IMR-90 (cell line): Measurements from ENCODE around the gene FADS2. TPM values are rescaled to one million over a fixed set of nuclear protein-coding genes. Genes with fewer than 3 reads are reported as not detected.

Experiments used
- ATAC-seq: fragments of 200-7000 bp; cut with Tn5 transposase; 2 replicates; pipeline ENCODE4 v1.9.1; 2020; ENCODE audit warnings: low read depth, mild to moderate bottlenecking, moderate library complexity
- BruUV-seq: library from RNA; stranded (reverse); fragments of 400-500 nt; replicated peaks from 2 replicates; lab custom pipeline; 2021; lab: Mats Ljungman, UMichigan
- CTCF ChIA-PET: fragments of 300-600 bp; formaldehyde crosslinking; extraction: SDS; loops from one replicate; lab custom pipeline; 2021; ENCODE audit warnings: antibody characterized with exemption; lab: Yijun Ruan, JAX
- POLR2A ChIA-PET: fragments of 300-600 bp; sonication (Branson Sonifier 250); formaldehyde crosslinking; loops from one replicate; lab custom pipeline; 2022; ENCODE audit warnings: antibody characterized with exemption; ENCODE audit not compliant: unreplicated experiment; lab: Charles Lee
- DNase-seq: peaks from one replicate; pipeline ENCODE4 v3.0.0; 2013
- H2AFZ ChIP-seq: replicated peaks from 2 replicates; pipeline ENCODE3; 2013; ENCODE audit warnings: low read length, mild to moderate bottlenecking; ENCODE audit not compliant: poor library complexity
- H2AK5ac ChIP-seq: 2 replicates; pipeline ENCODE4 v1.6.1; 2013; ENCODE audit warnings: low read depth, low read length, inconsistent platforms
- H2AK9ac ChIP-seq: replicated peaks from 2 replicates; pipeline ENCODE3; 2013; ENCODE audit warnings: mild to moderate bottlenecking, low read depth, low read length, moderate library complexity; ENCODE audit not compliant: poor library complexity
- H2BK120ac ChIP-seq: 2 replicates; pipeline ENCODE4 v1.6.1; 2013; ENCODE audit warnings: low read depth, low read length, inconsistent platforms
- H2BK15ac ChIP-seq: 3 replicates; pipeline ENCODE4 v1.6.1; 2013; ENCODE audit warnings: low read depth, low read length, inconsistent platforms
- H2BK20ac ChIP-seq: 2 replicates; pipeline ENCODE4 v1.6.1; 2013; ENCODE audit warnings: low read depth, mild to moderate bottlenecking, inconsistent platforms, low read length, moderate library complexity
- H2BK5ac ChIP-seq: 2 replicates; pipeline ENCODE4 v1.6.1; 2013; ENCODE audit warnings: mild to moderate bottlenecking, low read depth, low read length, inconsistent platforms; ENCODE audit not compliant: poor library complexity, severe bottlenecking
- H3K14ac ChIP-seq: replicated peaks from 2 replicates; pipeline ENCODE4 v1.6.1; 2013; ENCODE audit warnings: low read depth, low read length, inconsistent platforms
- H3K18ac ChIP-seq: 2 replicates; pipeline ENCODE4 v1.6.1; 2013; ENCODE audit warnings: low read depth, low read length, control low read depth
- H3K23ac ChIP-seq: 2 replicates; pipeline ENCODE4 v1.6.1; 2013; ENCODE audit warnings: low read depth, low read length, inconsistent platforms
- H3K27ac ChIP-seq: 2 replicates; pipeline ENCODE4 v1.5.1; 2013; ENCODE audit warnings: mild to moderate bottlenecking, control low read depth, low read length; ENCODE audit not compliant: insufficient read depth
- H3K27me3 ChIP-seq: 2 replicates; pipeline ENCODE4 v1.6.1; 2013; ENCODE audit warnings: low read length; ENCODE audit not compliant: control insufficient read depth, insufficient read depth
- H3K36me3 ChIP-seq: 2 replicates; pipeline ENCODE4 v1.6.1; 2013; ENCODE audit warnings: low read length, mixed read lengths; ENCODE audit not compliant: control insufficient read depth, insufficient read depth
- H3K4ac ChIP-seq: 2 replicates; pipeline ENCODE4 v1.6.1; 2013; ENCODE audit warnings: low read depth, low read length, inconsistent platforms
- H3K4me1 ChIP-seq: 2 replicates; pipeline ENCODE4 v1.6.1; 2013; ENCODE audit warnings: low read length, mixed read lengths; ENCODE audit not compliant: control insufficient read depth, insufficient read depth
- H3K4me2 ChIP-seq: 2 replicates; pipeline ENCODE4 v1.6.1; 2013; ENCODE audit warnings: low read depth, mild to moderate bottlenecking, control low read depth, low read length, moderate library complexity
- H3K4me3 ChIP-seq: 2 replicates; pipeline ENCODE4 v1.5.1; 2013; ENCODE audit warnings: low read depth, mild to moderate bottlenecking, control low read depth, low read length, moderate library complexity; ENCODE audit not compliant: insufficient read depth
- H3K56ac ChIP-seq: 2 replicates; pipeline ENCODE4 v1.6.1; 2013; ENCODE audit warnings: low read length, inconsistent platforms; ENCODE audit not compliant: insufficient read depth; ENCODE audit errors: extremely low read depth
- H3K79me1 ChIP-seq, 2 experiments: 2 replicates each; pipeline ENCODE4 v1.6.1; 2013; ENCODE audit warnings: low read length in 2 of 2, inconsistent platforms in 1 of 2, low read depth in 1 of 2
- H3K9ac ChIP-seq: 2 replicates; pipeline ENCODE4 v1.6.1; 2013; ENCODE audit warnings: low read depth, low read length, control low read depth
- H3K9me1 ChIP-seq: 2 replicates; pipeline ENCODE4 v1.6.1; 2013; ENCODE audit warnings: low read length, inconsistent platforms; ENCODE audit not compliant: insufficient read depth
- H3K9me3 ChIP-seq: 2 replicates; pipeline ENCODE4 v1.6.1; 2013; ENCODE audit warnings: low read length; ENCODE audit not compliant: control insufficient read depth, insufficient read depth
- H4K20me1 ChIP-seq: 2 replicates; pipeline ENCODE4 v1.6.1; 2013; ENCODE audit warnings: low read length, inconsistent platforms; ENCODE audit not compliant: insufficient read depth
- H4K5ac ChIP-seq: 2 replicates; pipeline ENCODE4 v1.6.1; 2013; ENCODE audit warnings: mild to moderate bottlenecking, low read depth, low read length, control low read depth
- H4K8ac ChIP-seq, 2 experiments: 2 replicates each; pipeline ENCODE4 v1.6.1; 2013; ENCODE audit warnings: low read depth in 2 of 2, low read length in 2 of 2, control low read depth in 1 of 2, inconsistent platforms in 1 of 2
- H4K91ac ChIP-seq: 2 replicates; pipeline ENCODE4 v1.6.1; 2013; ENCODE audit warnings: low read depth, low read length, inconsistent platforms; ENCODE audit not compliant: insufficient read depth
- BHLHE40 ChIP-seq: fragments of 150-350 bp; IDR thresholded peaks from 2 replicates; pipeline ENCODE4 v1.6.1; 2016; ENCODE audit warnings: mild to moderate bottlenecking, low read depth, low read length
- CEBPB ChIP-seq: IDR thresholded peaks from 2 replicates; pipeline ENCODE4 v1.6.1; 2012; ENCODE audit warnings: low read depth, low read length, improper control_type of control experiment
- CHD1 ChIP-seq: IDR thresholded peaks from 2 replicates; pipeline ENCODE4 v1.6.1; 2012; ENCODE audit warnings: low read depth, low read length, improper control_type of control experiment
- CTCF ChIP-seq: conservative IDR thresholded peaks from 2 replicates; pipeline ENCODE4 v1.5.1; 2012; ENCODE audit warnings: mild to moderate bottlenecking, low read depth, low read length, improper control_type of control experiment
- ELK1 ChIP-seq: fragments of 150-350 bp; IDR thresholded peaks from 2 replicates; pipeline ENCODE4 v1.6.1; 2016; ENCODE audit warnings: low read depth, mild to moderate bottlenecking, low read length, moderate library complexity, borderline replicate concordance
- FOS ChIP-seq: fragments of 150-350 bp; IDR thresholded peaks from 2 replicates; pipeline ENCODE4 v1.6.1; 2016; ENCODE audit warnings: low read depth, low read length
- MAFK ChIP-seq: IDR thresholded peaks from 2 replicates; pipeline ENCODE4 v1.6.1; 2012; ENCODE audit warnings: low read depth, low read length, improper control_type of control experiment
- MAZ ChIP-seq: IDR thresholded peaks from 2 replicates; pipeline ENCODE4 v1.6.1; 2012; ENCODE audit warnings: low read depth, mild to moderate bottlenecking, low read length, improper control_type of control experiment, moderate library complexity, borderline replicate concordance
- MXI1 ChIP-seq: IDR thresholded peaks from 2 replicates; pipeline ENCODE4 v1.6.1; 2012; ENCODE audit warnings: low read depth, mild to moderate bottlenecking, low read length, moderate library complexity, borderline replicate concordance
- NFE2L2 ChIP-seq: fragments of 150-350 bp; IDR thresholded peaks from 2 replicates; pipeline ENCODE4 v1.6.1; 2016; ENCODE audit warnings: low read depth, mild to moderate bottlenecking, low read length
- POLR2A ChIP-seq: IDR thresholded peaks from 2 replicates; pipeline ENCODE4 v1.6.1; 2012; ENCODE audit warnings: mild to moderate bottlenecking, low read depth, low read length
- RAD21 ChIP-seq: IDR thresholded peaks from 2 replicates; pipeline ENCODE4 v1.6.1; 2012; ENCODE audit warnings: low read length, improper control_type of control experiment
- RCOR1 ChIP-seq: IDR thresholded peaks from 2 replicates; pipeline ENCODE4 v1.6.1; 2012; ENCODE audit warnings: mild to moderate bottlenecking, low read length, improper control_type of control experiment; ENCODE audit not compliant: insufficient replicate concordance
- RFX5 ChIP-seq: IDR thresholded peaks from 2 replicates; pipeline ENCODE4 v1.8.0; 2012; ENCODE audit warnings: low read depth, mild to moderate bottlenecking, low read length, moderate library complexity
- SMC3 ChIP-seq: fragments of 150-350 bp; IDR thresholded peaks from 2 replicates; pipeline ENCODE4 v1.6.1; 2016; ENCODE audit warnings: low read depth, mild to moderate bottlenecking, antibody characterized with exemption, low read length, moderate library complexity
- USF2 ChIP-seq: fragments of 150-350 bp; IDR thresholded peaks from 2 replicates; pipeline ENCODE4 v1.6.1; 2017; ENCODE audit warnings: mild to moderate bottlenecking, antibody characterized with exemption, low read length, low read depth
- WGBS, 2 experiments: methylation state at CpG; one replicate each; pipeline versions ENCODE4 v1.1.5 to v1.1.7; 2013; ENCODE audit warnings: missing lambda C conversion rate in 2 of 2; ENCODE audit not compliant: insufficient read length in 1 of 2; ENCODE audit errors: extremely low coverage in 2 of 2; 5-methylcytosine and 5-hydroxymethylcytosine counted together
- dilution Hi-C: fragments of 300-500 bp; cut with HindIII; formaldehyde crosslinking; loops from one replicate; pipeline ENCODE4 v1.14.3; 2018; ENCODE audit warnings: low sequenced_read_pairs; ENCODE audit not compliant: unreplicated experiment
- in situ Hi-C: fragments of 300-500 bp; cut with MboI; formaldehyde crosslinking; loops from 3 replicates; pipeline ENCODE4 v1.14.3; 2019; ENCODE audit warnings: low sequenced_read_pairs, inconsistent platforms, mixed read lengths
- intact Hi-C: fragments of 100-400 bp; cut with micrococcal nuclease; formaldehyde crosslinking; loops from 2 replicates; pipeline ENCODE4 v1.10.0; 2022
- polyA plus RNA-seq, 3 experiments: library from polyadenylated mRNA; depleted of rRNA; stranded (reverse); fragments of >200 nt; gene quantifications; 2 replicates each; pipeline ENCODE4 v1.2.3, GENCODE V29; 2012; ENCODE audit warnings: low replicate concordance in 1 of 3
- total RNA-seq: library from RNA; depleted of rRNA; stranded (reverse); fragments of >200 nt; gene quantifications from 2 replicates; pipeline ENCODE4 v1.2.3, GENCODE V29; 2012

Gene FADS2
- total and polyA plus RNA-seq, 2 of the 4 experiments (the other 2 are of a cell fraction) = 33.3 to 88.4 TPM

GRCh38 chr11:61837411-61838005, 9.4 kb downstream of the FADS2 start:
- H3K14ac ChIP-seq = no peak overlapping the region
- no peak overlapping the region for H3K23ac ChIP-seq
- in situ Hi-C loops = no loop called here
- no peak overlapping the region for H2BK120ac ChIP-seq
- H3K27me3 ChIP-seq = no peaks in the 10 kb centered on the region
- no peak overlapping the region for H3K56ac ChIP-seq
- H2AK5ac ChIP-seq = no peak overlapping the region
- H3K36me3 ChIP-seq = peaks cover 32% of the 10 kb centered on the region
- DNase-seq (no peak), ATAC-seq (no peak)
- CTCF ChIA-PET = interaction anchor here (0.6 kb wide), 1 partner anchor 36 kb away, joined by 3 read pairs; no protein-coding TSS in a partner anchor
- H3K9me3 ChIP-seq = no peaks in the 10 kb centered on the region
- H4K5ac ChIP-seq = no peak overlapping the region
- no peak overlapping the region for H2BK20ac ChIP-seq
- H3K79me1 ChIP-seq = peaks cover 4 to 54% of the 10 kb centered on the region in 2 experiments; a peak in 3 of 4 replicates
- H3K18ac ChIP-seq = no peak overlapping the region
- H2AK9ac ChIP-seq = no peak overlapping the region
- TF ChIP-seq RCOR1 = no peak
- no peak for TF ChIP-seq CTCF
- TF ChIP-seq RAD21 = no peak
- TF ChIP-seq ELK1 = no peak
- no peak for TF ChIP-seq MXI1
- no peak for TF ChIP-seq BHLHE40
- no peak for TF ChIP-seq NFE2L2
- no peak for TF ChIP-seq SMC3
- TF ChIP-seq CHD1 = no peak
- TF ChIP-seq MAFK = no peak
- no peak for TF ChIP-seq POLR2A
- TF ChIP-seq MAZ = no peak
- TF ChIP-seq FOS = no peak
- TF ChIP-seq RFX5 = no peak
- TF ChIP-seq CEBPB = no peak
- no peak for TF ChIP-seq USF2
- H3K4me3 ChIP-seq = no peak overlapping the region
- no peak overlapping the region for H2BK5ac ChIP-seq
- H2AFZ ChIP-seq = no peak overlapping the region
- POLR2A ChIA-PET = no interaction called here
- H3K4me1 ChIP-seq = peaks cover 6% of the 10 kb centered on the region; the same call in 1 of the 2 replicates
- no peak overlapping the region for H3K4ac ChIP-seq
- peaks cover 18% of the 10 kb centered on the region for H3K9me1 ChIP-seq
- H3K4me2 ChIP-seq = no peak overlapping the region
- dilution Hi-C loops = no loop called here
- no peak overlapping the region for H3K27ac ChIP-seq
- WGBS, 2 experiments = 95% methylated on average over 2 of the region's 15 CpGs; no CpG with 5 or more reads in 1 of the 2 experiments
- H4K8ac ChIP-seq = no peak overlapping the region
- no peak overlapping the region for H2BK15ac ChIP-seq
- no peak overlapping the region for H3K9ac ChIP-seq
- H4K91ac ChIP-seq = no peak overlapping the region
- intact Hi-C loops = no loop called here
- BruUV-seq = no TSS peak
- H4K20me1 ChIP-seq = peaks cover 34% of the 10 kb centered on the region; the same call in 1 of the 2 replicates
